Stimulated activated CD4-positive, alpha-beta T cell treated with anti-CD3 and anti-CD28 coated beads, Interleukin-12 subunit alpha, Interleukin-12 subunit beta, amount 100 ng/mL, for 48 hours (primary cell): Measurements from ENCODE around the gene NR6A1.

Experiments
- DNase-seq, 3 donors: peaks; one replicate each; pipeline ENCODE4 v3.0.0-alpha.2; 2020; ENCODE audit warnings: low read depth in 2 of 3, low spot score in 1 of 3

Gene NR6A1

GRCh38 chr9:124662561-124662960 lies 108.5 kb downstream of the NR6A1 start:
- DNase-seq, result no peak

DNA sequence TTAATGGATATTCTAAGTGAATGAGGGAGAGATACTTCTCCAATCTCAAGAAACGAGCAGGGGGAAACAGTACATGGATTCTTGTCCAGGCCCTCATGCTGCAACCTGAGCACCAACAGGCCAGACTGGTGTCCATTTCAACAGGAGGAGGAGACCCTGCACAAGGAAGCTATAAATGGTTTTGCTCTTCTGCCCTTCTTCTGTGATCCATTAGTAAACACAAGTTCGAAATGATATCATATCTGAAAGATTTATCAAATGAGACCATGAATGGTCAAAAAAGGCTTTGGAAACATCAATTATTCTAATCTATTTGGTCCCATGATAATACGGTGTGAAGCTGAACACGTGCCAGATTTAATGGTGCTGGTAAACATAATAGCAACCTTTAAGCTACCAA lies 109.8 kb downstream of the NR6A1 start:
- no peak for DNase-seq

GRCh38 chr9:124660341-124660801 lies 110.7 kb downstream of the NR6A1 start:
- DNase-seq, result no peak

DNA sequence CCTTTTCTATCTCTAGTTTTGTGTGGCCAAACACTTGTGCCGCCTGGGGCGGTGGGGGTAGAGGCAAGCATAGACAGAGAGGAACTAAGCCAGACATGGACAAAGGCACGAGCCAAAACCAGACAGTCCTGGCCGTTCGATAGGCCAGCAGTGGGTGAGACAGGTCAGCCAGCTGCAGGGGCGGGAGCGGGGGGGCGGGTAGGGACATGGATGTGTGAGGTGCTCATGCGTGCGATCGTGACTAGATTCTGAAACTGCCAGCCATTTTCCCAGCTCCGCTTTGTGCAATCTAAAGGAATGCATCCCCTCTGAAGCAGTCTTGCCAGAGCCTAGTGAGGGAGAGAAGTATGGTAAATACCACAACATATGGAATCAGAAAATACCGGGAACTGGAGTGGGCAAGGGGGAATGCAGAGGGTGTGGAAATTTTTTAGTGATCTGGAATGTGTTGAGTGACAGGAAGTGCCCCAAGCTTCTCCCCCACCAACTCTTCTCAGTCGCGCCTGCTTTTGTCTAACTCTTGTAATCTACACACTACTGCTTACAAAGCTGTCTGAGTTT lies 111.9 kb downstream of the NR6A1 start:
- DNase-seq, result peak in 2 of 3 donors; percentile 20 to 22

- peak in 2 of 3 donors; percentile 23 to 31 for DNase-seq
These were observed 112.7 kb downstream of the NR6A1 start for GRCh38 chr9:124658165-124659017.

GRCh38 chr9:124657516-124657915 lies 113.6 kb downstream of the NR6A1 start:
- no peak for DNase-seq

DNA sequence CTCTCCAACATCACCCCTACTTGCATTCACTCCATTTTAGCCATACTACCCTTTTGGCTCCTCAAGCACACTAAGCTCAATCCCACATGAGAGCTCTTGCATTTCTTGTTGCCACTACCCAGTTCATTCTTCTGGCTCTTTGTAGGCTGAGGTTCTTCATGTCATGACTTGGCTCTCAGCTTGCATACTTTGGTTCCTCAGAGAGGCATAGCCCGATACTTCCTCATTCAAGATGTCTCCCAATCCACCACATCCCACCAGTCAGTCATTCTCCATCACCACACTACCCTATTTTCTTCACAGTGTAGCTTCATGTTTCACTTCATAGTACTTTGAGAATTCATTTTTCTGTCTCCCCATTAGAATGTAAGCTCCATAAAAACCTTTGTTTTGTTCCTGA lies 116.7 kb downstream of the NR6A1 start:
- no peak for DNase-seq

- no peak for DNase-seq
These were observed 118.3 kb downstream of the NR6A1 start for GRCh38 chr9:124652615-124653393.

DNA sequence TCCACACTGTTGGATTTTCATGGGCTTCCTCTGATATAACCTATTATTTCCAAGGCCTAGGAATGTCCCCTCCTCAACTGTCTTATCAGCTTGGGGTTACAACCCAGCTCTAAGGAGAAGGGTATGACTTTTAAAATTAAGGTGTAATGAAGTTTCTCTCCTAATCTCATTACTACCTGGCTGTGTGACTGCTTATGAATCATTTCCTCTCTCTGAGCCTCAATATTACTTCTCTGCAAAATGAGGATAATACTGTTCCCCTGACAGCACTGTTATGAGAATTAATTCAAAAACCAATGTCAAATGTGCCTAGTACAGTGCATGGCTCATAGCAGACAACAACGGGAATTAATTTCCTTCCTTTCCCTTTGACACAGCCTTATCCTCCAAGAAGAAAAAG lies 118.9 kb downstream of the NR6A1 start:
- no peak for DNase-seq

DNA sequence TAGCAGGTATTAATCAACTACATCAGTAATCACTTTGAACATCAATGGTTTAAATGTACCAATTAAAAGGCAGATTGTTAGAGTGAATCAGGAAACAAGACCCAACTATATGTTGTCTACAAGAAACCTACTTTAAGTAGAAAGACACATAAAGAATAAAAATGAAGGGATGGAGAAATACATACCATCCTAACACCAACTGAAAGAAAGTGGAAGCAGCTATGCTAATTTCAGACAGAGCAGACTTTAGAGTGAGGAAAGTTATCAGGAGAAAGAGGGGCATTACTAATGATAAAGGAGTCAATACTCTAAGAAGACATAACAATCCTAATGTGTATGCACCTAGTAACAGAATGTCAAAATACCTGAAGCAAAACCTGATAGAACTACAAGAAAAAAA lies 125.8 kb downstream of the NR6A1 start:
- no peak for DNase-seq

DNA sequence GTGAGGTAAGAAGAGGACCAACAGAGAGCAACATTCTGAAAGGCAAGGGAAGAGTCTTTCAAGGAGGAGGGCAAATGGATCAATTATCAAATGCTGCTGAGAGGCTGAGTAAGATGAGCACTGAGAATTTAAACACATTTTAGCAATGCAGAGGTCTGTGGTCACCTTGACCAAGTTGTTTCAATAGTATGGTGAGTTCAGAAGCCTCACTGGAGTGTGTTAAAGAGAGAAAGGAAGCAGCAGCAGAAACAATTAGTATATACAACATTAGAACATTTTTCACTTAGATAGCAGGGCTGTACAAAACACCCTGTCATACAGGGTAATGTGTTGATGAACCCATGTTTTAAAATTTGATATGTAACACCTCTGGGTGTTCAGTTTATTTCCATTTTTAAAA lies 131.5 kb downstream of the NR6A1 start:
- no peak for DNase-seq

- no peak for DNase-seq
These were observed 135.8 kb downstream of the NR6A1 start for GRCh38 chr9:124635285-124635684.

DNA sequence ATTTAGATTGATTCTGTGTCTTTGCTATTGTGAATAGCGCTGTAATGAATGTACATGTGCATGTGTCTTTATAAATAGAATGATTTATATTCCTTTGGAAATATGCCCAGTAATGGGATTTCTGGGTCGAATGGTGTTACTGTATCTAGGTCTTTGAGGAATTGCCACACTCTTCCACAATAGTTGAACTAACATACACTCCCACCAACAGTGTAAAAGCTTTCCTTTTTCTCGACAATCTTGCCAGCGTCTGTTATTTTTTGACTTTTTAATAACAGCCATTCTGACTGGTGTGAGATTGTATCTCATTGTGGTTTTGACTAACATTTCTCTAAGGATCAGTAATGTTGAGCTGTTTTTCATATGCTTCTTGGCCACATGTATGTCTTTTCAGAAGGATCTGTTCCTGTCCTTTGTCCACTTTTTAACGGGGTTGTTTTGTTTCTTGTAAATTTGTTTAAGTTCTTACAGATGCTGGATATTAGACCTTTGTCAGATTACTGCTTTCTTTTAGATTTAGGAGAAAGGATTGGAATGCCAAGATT lies 139.0 kb downstream of the NR6A1 start:
- DNase-seq, result no peak

DNA sequence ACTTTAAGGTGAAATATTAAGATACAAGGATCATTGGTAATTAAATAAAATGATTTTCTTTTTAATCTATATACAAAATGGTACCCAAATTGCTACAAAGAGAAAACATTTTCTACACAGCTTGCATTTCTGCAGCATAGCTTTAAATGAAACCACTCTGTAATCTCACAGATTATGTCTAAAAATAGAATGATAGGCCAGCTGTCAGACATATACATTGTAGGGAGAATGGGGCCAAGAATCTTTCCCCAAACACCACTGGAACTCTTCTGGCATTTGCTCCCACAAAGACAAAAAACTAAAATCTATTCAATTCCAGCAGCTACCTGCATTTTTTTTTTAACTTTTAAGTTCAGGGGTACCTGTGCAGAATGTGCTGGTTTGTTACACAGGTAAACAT lies 139.8 kb downstream of the NR6A1 start:
- no peak for DNase-seq

GRCh38 chr9:124629600-124629999 lies 141.5 kb downstream of the NR6A1 start:
- no peak for DNase-seq

DNA sequence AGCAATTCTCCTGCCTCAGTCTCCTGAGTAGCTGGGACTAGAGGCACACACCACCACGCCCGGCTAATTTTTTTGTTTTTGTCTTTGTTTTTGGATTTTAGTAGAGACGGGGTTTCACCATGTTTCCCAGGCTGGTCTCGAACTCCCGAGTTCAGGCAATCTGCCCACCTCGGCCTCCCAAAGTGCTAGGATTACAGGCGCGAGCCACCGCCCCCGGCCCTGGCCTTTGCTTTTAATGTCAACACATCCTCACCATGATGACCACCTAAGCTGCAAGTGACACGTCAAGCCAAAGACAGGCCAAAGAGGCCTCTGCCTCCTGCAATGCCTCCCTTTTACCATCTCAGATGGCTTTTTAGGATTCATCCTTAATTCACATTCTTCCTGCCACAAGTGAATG lies 142.4 kb downstream of the NR6A1 start:
- DNase-seq, result no peak

GRCh38 chr9:124626276-124626675 lies 144.8 kb downstream of the NR6A1 start:
- DNase-seq, result no peak

DNA sequence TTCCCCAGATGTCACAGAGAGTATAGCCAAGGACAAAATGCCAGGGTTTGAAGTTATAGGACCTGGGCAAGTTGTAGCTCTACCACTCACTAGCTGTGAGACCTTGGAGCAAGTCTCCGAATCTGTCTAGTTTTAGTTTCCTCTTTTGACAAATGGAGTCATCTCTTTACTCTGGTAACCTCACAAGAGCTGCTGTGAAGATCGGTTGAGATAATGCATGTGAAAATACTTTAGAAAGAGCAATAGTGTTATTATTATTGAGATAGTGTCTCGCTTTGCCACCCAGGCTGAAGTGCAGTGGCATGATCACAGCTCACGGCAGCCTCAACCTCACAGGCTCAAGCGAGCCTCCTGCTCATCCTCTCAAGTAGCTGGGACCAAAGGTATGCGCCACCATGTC lies 146.0 kb downstream of the NR6A1 start:
- DNase-seq, result no peak

DNA sequence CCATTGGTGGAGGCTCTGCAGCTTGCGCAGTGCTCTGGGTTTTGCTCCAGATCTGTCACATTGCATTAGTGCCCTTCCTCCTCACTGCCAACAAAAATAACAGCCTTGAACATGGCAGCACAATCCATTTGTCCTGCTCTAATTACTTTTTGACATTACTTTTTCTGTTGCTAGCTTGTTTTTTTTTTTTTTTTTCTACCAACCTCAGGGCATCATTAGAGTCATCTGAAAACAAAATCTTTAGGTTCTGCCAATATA lies 146.4 kb downstream of the NR6A1 start:
- DNase-seq, result no peak

- DNase-seq, result no peak
These were observed 147.0 kb downstream of the NR6A1 start for GRCh38 chr9:124623966-124624734.

- DNase-seq, result no peak
These were observed 148.2 kb downstream of the NR6A1 start for GRCh38 chr9:124622882-124623281.
